ENCODE data around the gene PARP15.
"Not testable (repeated sequence)": the region's sequence is repeated elsewhere in the genome, so short reads cannot be mapped to it uniquely, and the experiment has no call there.

- TF ChIP-seq CTCF, EZH2phosphoT487 (IDR thresholded peaks at IDR 0.05): not testable (repeated sequence)
Measured at GRCh38 chr3:122651233-122651907, 73.9 kb downstream of the PARP15 start.
